ENCODE results near the gene ASB6. TPM values are rescaled to one million over a fixed set of nuclear protein-coding genes. Genes with fewer than 3 reads are reported as not detected.
A peak's percentile ranks its signal among the peaks of the same experiment; 100 is the strongest.

Gene ASB6
- total and polyA plus RNA-seq, 2 of the 13 experiments (the other 11 are each of a cell fraction or from before 2014, with no cell fraction given), result 8.2 to 8.4 TPM

DNA sequence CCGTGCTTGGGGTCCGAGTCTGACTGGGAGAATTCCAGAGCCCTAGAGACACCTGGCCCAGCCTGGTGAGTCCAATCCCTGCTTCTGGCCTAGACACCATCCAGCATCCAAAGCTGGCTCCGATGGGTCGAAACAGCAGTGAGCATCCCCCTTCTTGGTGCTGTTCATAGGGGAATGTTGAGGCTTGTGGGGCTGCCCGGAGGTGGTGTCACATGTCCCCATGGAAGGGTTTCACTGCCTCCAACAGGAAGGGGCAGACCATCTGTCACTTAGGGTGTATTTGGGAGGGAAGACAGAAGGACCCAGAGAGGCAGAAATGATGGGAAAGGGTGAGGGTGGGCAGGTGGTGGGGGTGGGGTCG, 34.9 kb downstream of the ASB6 start (continued):
- TF ChIP-seq HCFC1 (IDR thresholded peaks at IDR 0.05; ENCODE audit: low read depth, low read length) (no peak), ZNF382 (CRISPR knock-in tag; IDR thresholded peaks at IDR 0.05; ENCODE audit: borderline replicate concordance) (no peak), RNF2 (conservative IDR thresholded peaks at IDR 0.05; ENCODE audit: low read depth) (no peak), POLR2G (IDR thresholded peaks at IDR 0.05; ENCODE audit: low read depth, low read length) (no peak), LCORL (IDR thresholded peaks at IDR 0.05) (no peak), LCORL (CRISPR knock-in tag; IDR thresholded peaks at IDR 0.05) (no peak), PTBP1 (IDR thresholded peaks at IDR 0.05; ENCODE audit: low read depth, low read length, poor library complexity, severe bottlenecking) (no peak), MTF1 (CRISPR knock-in tag; IDR thresholded peaks at IDR 0.05) (no peak), NONO (IDR thresholded peaks at IDR 0.05) (no peak), NONO (CRISPR knock-in tag; conservative IDR thresholded peaks at IDR 0.05) (no peak), TCF7L2 (IDR thresholded peaks at IDR 0.05; ENCODE audit: low read depth, low read length) (no peak), ZNF891 (CRISPR knock-in tag; IDR thresholded peaks at IDR 0.05) (no peak), SCMH1 (CRISPR knock-in tag; IDR thresholded peaks at IDR 0.05; ENCODE audit: borderline replicate concordance) (no peak), KDM1A (CRISPR knock-in tag; IDR thresholded peaks at IDR 0.05) (peak; percentile 70; the same call in 1 of the 2 replicates), NFRKB (IDR thresholded peaks at IDR 0.05) (no peak), SMC3 (IDR thresholded peaks at IDR 0.05; ENCODE audit: low read length) (no peak), ZNF432 (CRISPR knock-in tag; IDR thresholded peaks at IDR 0.05; ENCODE audit: borderline replicate concordance) (no peak)
- TF ChIP-seq, protein P1, sequence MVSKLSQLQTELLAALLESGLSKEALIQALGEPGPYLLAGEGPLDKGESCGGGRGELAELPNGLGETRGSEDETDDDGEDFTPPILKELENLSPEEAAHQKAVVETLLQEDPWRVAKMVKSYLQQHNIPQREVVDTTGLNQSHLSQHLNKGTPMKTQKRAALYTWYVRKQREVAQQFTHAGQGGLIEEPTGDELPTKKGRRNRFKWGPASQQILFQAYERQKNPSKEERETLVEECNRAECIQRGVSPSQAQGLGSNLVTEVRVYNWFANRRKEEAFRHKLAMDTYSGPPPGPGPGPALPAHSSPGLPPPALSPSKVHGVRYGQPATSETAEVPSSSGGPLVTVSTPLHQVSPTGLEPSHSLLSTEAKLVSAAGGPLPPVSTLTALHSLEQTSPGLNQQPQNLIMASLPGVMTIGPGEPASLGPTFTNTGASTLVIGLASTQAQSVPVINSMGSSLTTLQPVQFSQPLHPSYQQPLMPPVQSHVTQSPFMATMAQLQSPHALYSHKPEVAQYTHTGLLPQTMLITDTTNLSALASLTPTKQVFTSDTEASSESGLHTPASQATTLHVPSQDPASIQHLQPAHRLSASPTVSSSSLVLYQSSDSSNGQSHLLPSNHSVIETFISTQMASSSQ (IDR thresholded peaks at IDR 0.05; ENCODE audit: low read depth), result no peak
- TF ChIP-seq, protein P1 (CRISPR knock-in tag; IDR thresholded peaks at IDR 0.05; ENCODE audit: borderline replicate concordance), result no peak
- TF ChIP-seq, protein P2, sequence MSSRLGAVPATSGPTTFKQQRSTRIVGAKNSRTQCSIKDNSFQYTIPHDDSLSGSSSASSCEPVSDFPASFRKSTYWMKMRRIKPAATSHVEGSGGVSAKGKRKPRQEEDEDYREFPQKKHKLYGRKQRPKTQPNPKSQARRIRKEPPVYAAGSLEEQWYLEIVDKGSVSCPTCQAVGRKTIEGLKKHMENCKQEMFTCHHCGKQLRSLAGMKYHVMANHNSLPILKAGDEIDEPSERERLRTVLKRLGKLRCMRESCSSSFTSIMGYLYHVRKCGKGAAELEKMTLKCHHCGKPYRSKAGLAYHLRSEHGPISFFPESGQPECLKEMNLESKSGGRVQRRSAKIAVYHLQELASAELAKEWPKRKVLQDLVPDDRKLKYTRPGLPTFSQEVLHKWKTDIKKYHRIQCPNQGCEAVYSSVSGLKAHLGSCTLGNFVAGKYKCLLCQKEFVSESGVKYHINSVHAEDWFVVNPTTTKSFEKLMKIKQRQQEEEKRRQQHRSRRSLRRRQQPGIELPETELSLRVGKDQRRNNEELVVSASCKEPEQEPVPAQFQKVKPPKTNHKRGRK (CRISPR knock-in tag; IDR thresholded peaks at IDR 0.05), result no peak
- TF ChIP-seq, protein P3, sequence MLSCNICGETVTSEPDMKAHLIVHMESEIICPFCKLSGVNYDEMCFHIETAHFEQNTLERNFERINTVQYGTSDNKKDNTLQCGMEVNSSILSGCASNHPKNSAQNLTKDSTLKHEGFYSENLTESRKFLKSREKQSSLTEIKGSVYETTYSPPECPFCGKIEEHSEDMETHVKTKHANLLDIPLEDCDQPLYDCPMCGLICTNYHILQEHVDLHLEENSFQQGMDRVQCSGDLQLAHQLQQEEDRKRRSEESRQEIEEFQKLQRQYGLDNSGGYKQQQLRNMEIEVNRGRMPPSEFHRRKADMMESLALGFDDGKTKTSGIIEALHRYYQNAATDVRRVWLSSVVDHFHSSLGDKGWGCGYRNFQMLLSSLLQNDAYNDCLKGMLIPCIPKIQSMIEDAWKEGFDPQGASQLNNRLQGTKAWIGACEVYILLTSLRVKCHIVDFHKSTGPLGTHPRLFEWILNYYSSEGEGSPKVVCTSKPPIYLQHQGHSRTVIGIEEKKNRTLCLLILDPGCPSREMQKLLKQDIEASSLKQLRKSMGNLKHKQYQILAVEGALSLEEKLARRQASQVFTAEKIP (CRISPR knock-in tag; IDR thresholded peaks at IDR 0.05; ENCODE audit: borderline replicate concordance), result no peak
- TF ChIP-seq, protein P4, sequence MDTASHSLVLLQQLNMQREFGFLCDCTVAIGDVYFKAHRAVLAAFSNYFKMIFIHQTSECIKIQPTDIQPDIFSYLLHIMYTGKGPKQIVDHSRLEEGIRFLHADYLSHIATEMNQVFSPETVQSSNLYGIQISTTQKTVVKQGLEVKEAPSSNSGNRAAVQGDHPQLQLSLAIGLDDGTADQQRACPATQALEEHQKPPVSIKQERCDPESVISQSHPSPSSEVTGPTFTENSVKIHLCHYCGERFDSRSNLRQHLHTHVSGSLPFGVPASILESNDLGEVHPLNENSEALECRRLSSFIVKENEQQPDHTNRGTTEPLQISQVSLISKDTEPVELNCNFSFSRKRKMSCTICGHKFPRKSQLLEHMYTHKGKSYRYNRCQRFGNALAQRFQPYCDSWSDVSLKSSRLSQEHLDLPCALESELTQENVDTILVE (CRISPR knock-in tag; IDR thresholded peaks at IDR 0.05), result no peak
- TF ChIP-seq, protein P5, sequence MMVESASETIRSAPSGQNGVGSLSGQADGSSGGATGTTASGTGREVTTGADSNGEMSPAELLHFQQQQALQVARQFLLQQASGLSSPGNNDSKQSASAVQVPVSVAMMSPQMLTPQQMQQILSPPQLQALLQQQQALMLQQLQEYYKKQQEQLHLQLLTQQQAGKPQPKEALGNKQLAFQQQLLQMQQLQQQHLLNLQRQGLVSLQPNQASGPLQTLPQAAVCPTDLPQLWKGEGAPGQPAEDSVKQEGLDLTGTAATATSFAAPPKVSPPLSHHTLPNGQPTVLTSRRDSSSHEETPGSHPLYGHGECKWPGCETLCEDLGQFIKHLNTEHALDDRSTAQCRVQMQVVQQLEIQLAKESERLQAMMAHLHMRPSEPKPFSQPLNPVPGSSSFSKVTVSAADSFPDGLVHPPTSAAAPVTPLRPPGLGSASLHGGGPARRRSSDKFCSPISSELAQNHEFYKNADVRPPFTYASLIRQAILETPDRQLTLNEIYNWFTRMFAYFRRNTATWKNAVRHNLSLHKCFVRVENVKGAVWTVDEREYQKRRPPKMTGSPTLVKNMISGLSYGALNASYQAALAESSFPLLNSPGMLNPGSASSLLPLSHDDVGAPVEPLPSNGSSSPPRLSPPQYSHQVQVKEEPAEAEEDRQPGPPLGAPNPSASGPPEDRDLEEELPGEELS (CRISPR knock-in tag; IDR thresholded peaks at IDR 0.05), result no peak
